K562 (cell line): Measurements from ENCODE around the gene IZUMO4. TPM values are rescaled to one million over a fixed set of nuclear protein-coding genes. Genes with fewer than 3 reads are reported as not detected.

Experiments
- ATAC-seq: fragments of 200-7000 bp; cut with Tn5 transposase; 3 replicates; pipeline ENCODE4 v1.9.1; 2020; ENCODE audit warnings: moderate library complexity
- BruUV-seq: library from RNA; stranded (reverse); fragments of 400-500 nt; replicated peaks from 2 replicates; lab custom pipeline; 2021; lab: Mats Ljungman, UMichigan
- CTCF ChIA-PET: fragments of 300-600 bp; formaldehyde crosslinking; extraction: SDS; loops from one replicate; lab custom pipeline; 2021; ENCODE audit warnings: low intra/inter-chr PET ratio; lab: Yijun Ruan, JAX
- POLR2A ChIA-PET: fragments of 300-600, 350-650 bp; sonication (Branson Sonifier 250); formaldehyde crosslinking; extraction: SDS; loops from one replicate; lab custom pipeline; 2021; ENCODE audit warnings: antibody characterized with exemption, inconsistent platforms; lab: Yijun Ruan, JAX
- DNase-seq, 4 experiments: peaks; one replicate each; pipeline versions ENCODE4 v3.0.0 to v3.0.0-alpha.2; 2011 to 2018; ENCODE audit warnings: low spot score in 3 of 4, mixed read lengths in 3 of 4; ENCODE audit errors: extremely low read depth in 1 of 4
- FAIRE-seq: peaks from 2 replicates; lab custom pipeline; 2011; peaks lifted over from hg19 to GRCh38; lab: Jason Lieb, UNC
- H2AFZ ChIP-seq: 2 replicates; pipeline ENCODE4 v1.6.0; 2011; ENCODE audit warnings: low read depth, low read length, control low read depth, inconsistent platforms
- H3K27ac ChIP-seq: fragments of 200-600 bp; 3 replicates; pipeline ENCODE4 v1.8.0; 2011; ENCODE audit warnings: low read depth, mild to moderate bottlenecking, control low read depth, inconsistent platforms, low read length, moderate library complexity, mixed read lengths; ENCODE audit errors: extremely low read depth
- H3K27me3 ChIP-seq, 2 experiments: fragments of 300-600 bp in 1 of 2; 2 replicates in 1 of 2; 3 replicates in 1 of 2; pipeline versions ENCODE4 v1.6.0 to v1.8.0; 2011; ENCODE audit warnings: inconsistent platforms in 2 of 2, low read length in 2 of 2, mild to moderate bottlenecking in 1 of 2, mixed read lengths in 1 of 2, moderate library complexity in 1 of 2; ENCODE audit not compliant: control insufficient read depth in 2 of 2, insufficient read depth in 2 of 2
- H3K36me3 ChIP-seq: fragments of 300-600 bp; 3 replicates; pipeline ENCODE4 v1.8.0; 2011; ENCODE audit warnings: mild to moderate bottlenecking, low read length, inconsistent platforms; ENCODE audit not compliant: control insufficient read depth, insufficient read depth
- H3K4me1 ChIP-seq, 2 experiments: fragments of 200-600 bp in 1 of 2; replicated peaks in 1 of 2; 2 replicates in 1 of 2; 3 replicates in 1 of 2; pipeline versions ENCODE4 v1.5.1 to v1.8.0; 2011; ENCODE audit warnings: inconsistent platforms in 2 of 2, low read length in 2 of 2, mild to moderate bottlenecking in 1 of 2, mixed read lengths in 1 of 2, moderate library complexity in 1 of 2; ENCODE audit not compliant: control insufficient read depth in 2 of 2, insufficient read depth in 2 of 2
- H3K4me2 ChIP-seq: 2 replicates; pipeline ENCODE4 v1.6.1; 2011; ENCODE audit warnings: low read length, control low read depth, inconsistent platforms, mixed read lengths; ENCODE audit not compliant: insufficient read depth
- H3K4me3 ChIP-seq: fragments of 200-600 bp; sonication (generic), shearing (Covaris generic); 2 replicates; pipeline ENCODE4 v1.5.1; 2016; ENCODE audit warnings: control low read depth, inconsistent platforms
- H3K79me2 ChIP-seq: fragments of 200-600 bp; 3 replicates; pipeline ENCODE4 v1.8.0; 2011; ENCODE audit warnings: low read length, inconsistent platforms; ENCODE audit not compliant: control insufficient read depth, insufficient read depth
- H3K9ac ChIP-seq, 2 experiments: 2 replicates each; pipeline versions ENCODE4 v1.6.0 to v1.6.1; 2011; ENCODE audit warnings: low read depth in 2 of 2, low read length in 2 of 2, control low read depth in 1 of 2, inconsistent platforms in 1 of 2, mild to moderate bottlenecking in 1 of 2, mixed read lengths in 1 of 2; ENCODE audit not compliant: insufficient read depth in 1 of 2
- H3K9me1 ChIP-seq: one replicate; pipeline ENCODE4 v1.6.0; 2011; ENCODE audit warnings: inconsistent platforms, mild to moderate bottlenecking, low read length, moderate library complexity; ENCODE audit not compliant: control insufficient read depth, insufficient read depth
- H3K9me3 ChIP-seq: replicated peaks from 2 replicates; pipeline ENCODE4 v1.5.1; 2011; ENCODE audit warnings: low read depth, low read length, inconsistent platforms; ENCODE audit not compliant: control insufficient read depth, insufficient read depth
- H4K20me1 ChIP-seq: replicated peaks from 2 replicates; pipeline ENCODE4 v1.6.1; 2011; ENCODE audit warnings: low read length, inconsistent platforms, mixed read lengths; ENCODE audit not compliant: control insufficient read depth, insufficient read depth
- CBX5 ChIP-seq: IDR thresholded peaks from 2 replicates; pipeline ENCODE4 v1.6.1; 2014; ENCODE audit warnings: low read depth, borderline replicate concordance
- LCOR ChIP-seq: sonication (generic); formaldehyde crosslinking; IDR thresholded peaks from 2 replicates; pipeline ENCODE4 v1.8.0; 2022; ENCODE audit warnings: mild to moderate bottlenecking, missing genetic modification reagents
- NELFE ChIP-seq: IDR thresholded peaks from 2 replicates; pipeline ENCODE4 v1.6.1; 2011; ENCODE audit warnings: mild to moderate bottlenecking; ENCODE audit not compliant: insufficient read depth, insufficient read length
- SNRNP70 ChIP-seq: fragments of 200-400 bp; formaldehyde crosslinking; optimal IDR thresholded peaks from 2 replicates; pipeline ENCODE3; 2017; ENCODE audit warnings: low read depth, low read length
- TGIF2 ChIP-seq: sonication (generic); formaldehyde crosslinking; IDR thresholded peaks from 2 replicates; pipeline ENCODE4 v1.8.1; 2022; ENCODE audit warnings: mild to moderate bottlenecking, missing genetic modification reagents, moderate library complexity
- ZBED1 ChIP-seq: IDR thresholded peaks from 2 replicates; pipeline ENCODE4 v1.6.1; 2014
- ZC3H4 ChIP-seq: sonication (generic); formaldehyde crosslinking; IDR thresholded peaks from 2 replicates; pipeline ENCODE4 v1.9.0; 2021; ENCODE audit warnings: missing genetic modification reagents, borderline replicate concordance
- ZNF165 ChIP-seq: fragments of 250-450 bp; sonication (Bioruptor Pico); IDR thresholded peaks from 2 replicates; pipeline ENCODE4 v1.4.0; 2020; ENCODE audit warnings: borderline replicate concordance
- ZZZ3 ChIP-seq: fragments of 450-650 bp; IDR thresholded peaks from 2 replicates; pipeline ENCODE4 v1.6.1; 2016; ENCODE audit warnings: antibody characterized with exemption, mild to moderate bottlenecking, moderate library complexity
- WGBS: fragments of 100-300 bp; shearing (Covaris generic); methylation state at CpG from one replicate; pipeline ENCODE4 v1.1.6; 2016; ENCODE audit warnings: low coverage, mixed read lengths; ENCODE audit not compliant: insufficient coverage; ENCODE audit errors: missing lambda C conversion rate; 5-methylcytosine and 5-hydroxymethylcytosine counted together
- in situ Hi-C: fragments of 300-500 bp; cut with MboI; formaldehyde crosslinking; loops from 4 replicates; pipeline ENCODE4 v1.15.0; 2018; ENCODE audit warnings: inconsistent platforms, mixed read lengths
- intact Hi-C: fragments of 100-400 bp; cut with micrococcal nuclease; formaldehyde crosslinking; loops from 2 replicates; pipeline ENCODE4 v1.14.2; 2022
- polyA plus RNA-seq, 8 experiments: library from polyadenylated mRNA; depleted of rRNA in 4 of 8; stranded (reverse) in 5 of 8; unstranded in 3 of 8; fragments of >200 nt; fragmentation: Nextera tagmentation in 2 of 8; fragmentation: Illumina TruSeq in 1 of 8; extraction: Ambion mirVana in 2 of 8; extraction: Trizol in 1 of 8; gene quantifications; 2 replicates each; pipeline versions ENCODE4 v1.2.1 to v1.2.3, GENCODE V29; 2011 to 2014; ENCODE audit warnings: inconsistent platforms in 1 of 8, missing spikeins in 1 of 8
- total RNA-seq, 7 experiments: library from RNA; depleted of rRNA in 6 of 7; stranded (reverse); fragments of >200 nt in 6 of 7; fragmentation: Illumina TruSeq in 2 of 7; extraction: Trizol in 2 of 7; gene quantifications; 2 replicates each; pipeline versions ENCODE4 v1.2.1 to v1.2.3, GENCODE V29; 2011 to 2021; ENCODE audit warnings: low replicate concordance in 1 of 7
- TF ChIP-seq, protein P1 (sequence below): fragments of 450-650 bp; IDR thresholded peaks from 2 replicates; pipeline ENCODE4 v1.6.1; 2018; ENCODE audit not compliant: partially characterized antibody
- TF ChIP-seq, protein P2 (sequence below): sonication (generic); formaldehyde crosslinking; IDR thresholded peaks from 2 replicates; pipeline ENCODE4 v1.9.0; 2022; ENCODE audit warnings: mild to moderate bottlenecking, missing genetic modification reagents
- TF ChIP-seq, protein P3 (sequence below): fragments of 450-650 bp; formaldehyde crosslinking; IDR thresholded peaks from 2 replicates; pipeline ENCODE4 v1.4.0; 2020; ENCODE audit warnings: mild to moderate bottlenecking

The IZUMO4 gene
- total and polyA plus RNA-seq, 9 of the 15 experiments (the other 6 are each of a cell fraction or from before 2014, with no cell fraction given) = 0.07 to 3.9 (median 1.2) TPM

DNA sequence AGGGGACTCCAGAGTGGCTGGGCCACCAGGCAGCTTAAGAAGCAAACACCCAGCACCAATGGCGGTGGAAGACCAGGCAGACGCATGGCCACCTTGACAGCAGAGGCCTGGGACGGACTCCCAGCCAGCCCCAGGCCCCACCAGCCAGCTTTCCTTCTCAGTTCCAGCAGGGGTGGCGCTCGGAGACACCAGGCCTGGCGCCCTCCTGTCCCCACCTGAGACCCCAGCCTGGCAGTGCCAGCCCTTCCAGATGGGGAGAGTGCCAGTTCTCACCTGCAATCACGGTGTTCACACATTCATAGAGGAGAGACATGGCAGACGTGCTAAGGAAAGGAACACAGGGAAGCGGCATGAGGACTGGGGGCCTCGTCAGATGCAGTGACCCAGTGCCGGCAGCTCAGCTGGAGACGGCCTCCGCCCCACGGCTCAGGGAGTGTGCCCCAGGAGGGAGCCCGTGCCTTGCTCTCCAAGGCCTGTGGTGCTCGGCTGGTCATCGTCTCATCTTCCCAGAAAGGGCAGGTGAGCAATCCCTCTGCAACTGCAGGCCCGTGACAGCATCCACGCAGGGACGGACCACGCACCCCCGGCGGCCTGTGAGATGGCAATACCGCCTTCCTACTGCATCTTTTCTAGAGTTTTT, 30.3 kb downstream of the IZUMO4 start:
- intact Hi-C loops = no loop called here

More for the DNA sequence above, 30.3 kb downstream of the IZUMO4 start:
- Histone ChIP-seq H3K27me3 (no peaks in the 10 kb centered on the region), H3K9me3 (no peaks in the 10 kb centered on the region), H3K9me1 (no peaks in the 10 kb centered on the region), H3K4me1 (peaks cover 0 to 20% of the 10 kb centered on the region in 2 experiments; a peak in 1 of 5 replicates), H3K4me3 (no peak overlapping the region), H4K20me1 (peaks cover 4% of the 10 kb centered on the region; the same call in 1 of the 2 replicates), H3K27ac (no peak overlapping the region), H3K9ac (peak overlapping the region in 1 of 2 experiments; percentile 64; a peak in 1 of 4 replicates), H3K79me2 (no peaks in the 10 kb centered on the region; the same call in 1 of the 3 replicates), H3K36me3 (peaks cover 90% of the 10 kb centered on the region; the same call in 2 of the 3 replicates), H3K4me2 (no peak overlapping the region), H2AFZ (no peak overlapping the region)
- no peak for FAIRE-seq
- no TSS peak for BruUV-seq
- 94% methylated on average over 17 of the region's 24 CpGs for WGBS
- no peak for ATAC-seq
- POLR2A ChIA-PET = no interaction called here
- in situ Hi-C loops = no loop called here
- CTCF ChIA-PET = no interaction called here
- no peak for DNase-seq
- TF ChIP-seq ZNF165 (CRISPR knock-in tag) (no peak), LCOR (CRISPR knock-in tag) (no peak), CBX5 (no peak), ZC3H4 (CRISPR knock-in tag) (no peak), ZBED1 (no peak), NELFE (no peak), SNRNP70 (no peak), ZZZ3 (no peak), TGIF2 (no peak)
- TF ChIP-seq, protein P1, sequence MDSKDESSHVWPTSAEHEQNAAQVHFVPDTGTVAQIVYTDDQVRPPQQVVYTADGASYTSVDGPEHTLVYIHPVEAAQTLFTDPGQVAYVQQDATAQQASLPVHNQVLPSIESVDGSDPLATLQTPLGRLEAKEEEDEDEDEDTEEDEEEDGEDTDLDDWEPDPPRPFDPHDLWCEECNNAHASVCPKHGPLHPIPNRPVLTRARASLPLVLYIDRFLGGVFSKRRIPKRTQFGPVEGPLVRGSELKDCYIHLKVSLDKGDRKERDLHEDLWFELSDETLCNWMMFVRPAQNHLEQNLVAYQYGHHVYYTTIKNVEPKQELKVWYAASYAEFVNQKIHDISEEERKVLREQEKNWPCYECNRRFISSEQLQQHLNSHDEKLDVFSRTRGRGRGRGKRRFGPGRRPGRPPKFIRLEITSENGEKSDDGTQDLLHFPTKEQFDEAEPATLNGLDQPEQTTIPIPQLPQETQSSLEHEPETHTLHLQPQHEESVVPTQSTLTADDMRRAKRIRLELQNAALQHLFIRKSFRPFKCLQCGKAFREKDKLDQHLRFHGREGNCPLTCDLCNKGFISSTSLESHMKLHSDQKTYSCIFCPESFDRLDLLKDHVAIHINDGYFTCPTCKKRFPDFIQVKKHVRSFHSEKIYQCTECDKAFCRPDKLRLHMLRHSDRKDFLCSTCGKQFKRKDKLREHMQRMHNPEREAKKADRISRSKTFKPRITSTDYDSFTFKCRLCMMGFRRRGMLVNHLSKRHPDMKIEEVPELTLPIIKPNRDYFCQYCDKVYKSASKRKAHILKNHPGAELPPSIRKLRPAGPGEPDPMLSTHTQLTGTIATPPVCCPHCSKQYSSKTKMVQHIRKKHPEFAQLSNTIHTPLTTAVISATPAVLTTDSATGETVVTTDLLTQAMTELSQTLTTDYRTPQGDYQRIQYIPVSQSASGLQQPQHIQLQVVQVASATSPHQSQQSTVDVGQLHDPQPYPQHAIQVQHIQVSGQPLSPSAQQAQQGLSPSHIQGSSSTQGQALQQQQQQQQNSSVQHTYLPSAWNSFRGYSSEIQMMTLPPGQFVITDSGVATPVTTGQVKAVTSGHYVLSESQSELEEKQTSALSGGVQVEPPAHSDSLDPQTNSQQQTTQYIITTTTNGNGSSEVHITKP = no peak
- TF ChIP-seq, protein P2, sequence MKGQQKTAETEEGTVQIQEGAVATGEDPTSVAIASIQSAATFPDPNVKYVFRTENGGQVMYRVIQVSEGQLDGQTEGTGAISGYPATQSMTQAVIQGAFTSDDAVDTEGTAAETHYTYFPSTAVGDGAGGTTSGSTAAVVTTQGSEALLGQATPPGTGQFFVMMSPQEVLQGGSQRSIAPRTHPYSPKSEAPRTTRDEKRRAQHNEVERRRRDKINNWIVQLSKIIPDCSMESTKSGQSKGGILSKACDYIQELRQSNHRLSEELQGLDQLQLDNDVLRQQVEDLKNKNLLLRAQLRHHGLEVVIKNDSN (CRISPR knock-in tag) = no peak
- TF ChIP-seq, protein P3, sequence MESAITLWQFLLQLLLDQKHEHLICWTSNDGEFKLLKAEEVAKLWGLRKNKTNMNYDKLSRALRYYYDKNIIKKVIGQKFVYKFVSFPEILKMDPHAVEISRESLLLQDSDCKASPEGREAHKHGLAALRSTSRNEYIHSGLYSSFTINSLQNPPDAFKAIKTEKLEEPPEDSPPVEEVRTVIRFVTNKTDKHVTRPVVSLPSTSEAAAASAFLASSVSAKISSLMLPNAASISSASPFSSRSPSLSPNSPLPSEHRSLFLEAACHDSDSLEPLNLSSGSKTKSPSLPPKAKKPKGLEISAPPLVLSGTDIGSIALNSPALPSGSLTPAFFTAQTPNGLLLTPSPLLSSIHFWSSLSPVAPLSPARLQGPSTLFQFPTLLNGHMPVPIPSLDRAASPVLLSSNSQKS (CRISPR knock-in tag) = no peak
- TF ChIP-seq, all 486 proteins: peak for 0
